Stimulated activated CD4-positive, alpha-beta T cell treated with anti-CD3 and anti-CD28 coated beads, TNF-alpha, amount 100 ng/mL, for 48 hours (primary cell): ENCODE data around the gene OTUD5.
"Not testable (repeated sequence)": the region's sequence is repeated elsewhere in the genome, so short reads cannot be mapped to it uniquely, and the experiment has no call there.

Experiments used
- DNase-seq, 3 donors: peaks; one replicate each; pipeline ENCODE4 v3.0.0-alpha.2; 2020; ENCODE audit warnings: low read depth in 3 of 3

Gene OTUD5

DNA sequence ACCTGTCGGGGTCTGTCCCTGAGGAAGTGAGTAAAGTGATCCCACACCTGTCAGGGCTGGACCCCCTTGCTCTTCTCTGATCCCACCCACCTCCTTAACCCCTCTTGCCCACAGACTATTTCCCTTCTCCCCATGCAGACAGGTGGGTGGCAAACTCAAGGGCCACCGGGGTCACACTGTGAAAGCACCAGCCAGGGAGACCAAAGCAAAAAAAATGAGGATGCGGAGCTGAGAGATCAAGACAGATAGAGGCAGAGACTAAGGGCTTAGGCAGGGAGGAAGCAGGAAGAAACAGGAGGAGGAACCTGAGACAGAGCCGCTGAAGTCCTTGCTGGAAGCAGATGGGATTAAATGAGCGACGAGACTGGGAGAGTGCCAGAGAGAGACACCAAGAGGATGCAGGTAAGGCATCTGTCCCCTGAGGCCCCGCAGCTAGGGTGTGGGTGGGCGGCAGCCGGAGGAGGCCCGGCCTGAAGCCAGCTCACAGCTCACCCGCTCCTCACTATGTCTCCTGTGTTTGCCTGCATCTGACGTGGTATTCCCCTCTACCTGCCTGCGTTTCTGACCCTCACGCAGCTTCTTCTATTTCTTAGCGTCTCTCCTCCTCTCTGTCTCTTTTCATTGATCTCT is 67.0 kb downstream of the OTUD5 start:
- no peak for DNase-seq

- DNase-seq = not testable (repeated sequence)
These were observed 70.8 kb downstream of the OTUD5 start for GRCh38 chrX:48886586-48886985.

- DNase-seq = no peak
These were observed 73.7 kb downstream of the OTUD5 start for GRCh38 chrX:48883729-48884128.

- not testable (repeated sequence) for DNase-seq
These were observed 80.5 kb downstream of the OTUD5 start for GRCh38 chrX:48876944-48877343.
